NB4 (cell line): ENCODE data around the gene LAMP1.

Experiments
- MYC ChIP-seq: IDR thresholded peaks from 2 replicates; pipeline ENCODE4 v1.6.1; 2011; ENCODE audit warnings: low read depth, low read length
- POLR2A ChIP-seq: IDR thresholded peaks from 2 replicates; pipeline ENCODE4 v1.6.1; 2011; ENCODE audit warnings: mild to moderate bottlenecking; ENCODE audit not compliant: insufficient read length; ENCODE audit errors: extremely low read depth
- TF ChIP-seq, protein P1 (sequence below): IDR thresholded peaks from one replicate; pipeline ENCODE4 v1.5.1; 2012; ENCODE audit warnings: low read depth, low read length

DNA sequence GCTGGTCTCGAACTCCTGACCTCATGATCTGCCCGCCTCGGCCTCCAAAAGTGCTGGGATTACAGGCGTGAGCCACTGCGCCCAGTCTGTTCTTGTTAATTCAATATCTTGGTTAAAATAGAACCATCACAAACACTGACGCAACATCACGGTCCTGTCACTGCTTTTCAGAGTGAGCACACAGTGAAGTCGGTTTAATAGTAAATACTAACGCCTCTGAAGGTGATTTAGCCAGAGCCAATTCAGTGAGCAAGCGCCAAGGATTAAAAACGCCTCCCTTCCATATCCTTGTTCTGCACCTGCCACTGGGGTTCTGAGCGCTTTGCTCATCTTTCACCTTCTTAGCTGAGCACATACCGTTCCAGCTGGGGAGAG lies 30.3 kb downstream of the LAMP1 start:
- TF ChIP-seq POLR2A (no peak), MYC (no peak)
- TF ChIP-seq, protein P1, sequence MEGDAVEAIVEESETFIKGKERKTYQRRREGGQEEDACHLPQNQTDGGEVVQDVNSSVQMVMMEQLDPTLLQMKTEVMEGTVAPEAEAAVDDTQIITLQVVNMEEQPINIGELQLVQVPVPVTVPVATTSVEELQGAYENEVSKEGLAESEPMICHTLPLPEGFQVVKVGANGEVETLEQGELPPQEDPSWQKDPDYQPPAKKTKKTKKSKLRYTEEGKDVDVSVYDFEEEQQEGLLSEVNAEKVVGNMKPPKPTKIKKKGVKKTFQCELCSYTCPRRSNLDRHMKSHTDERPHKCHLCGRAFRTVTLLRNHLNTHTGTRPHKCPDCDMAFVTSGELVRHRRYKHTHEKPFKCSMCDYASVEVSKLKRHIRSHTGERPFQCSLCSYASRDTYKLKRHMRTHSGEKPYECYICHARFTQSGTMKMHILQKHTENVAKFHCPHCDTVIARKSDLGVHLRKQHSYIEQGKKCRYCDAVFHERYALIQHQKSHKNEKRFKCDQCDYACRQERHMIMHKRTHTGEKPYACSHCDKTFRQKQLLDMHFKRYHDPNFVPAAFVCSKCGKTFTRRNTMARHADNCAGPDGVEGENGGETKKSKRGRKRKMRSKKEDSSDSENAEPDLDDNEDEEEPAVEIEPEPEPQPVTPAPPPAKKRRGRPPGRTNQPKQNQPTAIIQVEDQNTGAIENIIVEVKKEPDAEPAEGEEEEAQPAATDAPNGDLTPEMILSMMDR: no peak
